ENCODE measurements around the gene SPOPL.
A peak's percentile ranks its signal among the peaks of the same experiment; 100 is the strongest.
"Not testable (repeated sequence)": the region's sequence is repeated elsewhere in the genome, so short reads cannot be mapped to it uniquely, and the experiment has no call there.

Gene SPOPL

GRCh38 chr2:138495384-138495783 is 6.2 kb upstream of the SPOPL start:
- DNase-seq: no peak

GRCh38 chr2:138496096-138496651 is 5.4 kb upstream of the SPOPL start:
- no peak for DNase-seq

- DNase-seq: no peak
Measured at GRCh38 chr2:138497294-138497693, 4.3 kb upstream of the SPOPL start.

GRCh38 chr2:138499684-138500083 is 1.9 kb upstream of the SPOPL start:
- no peak for DNase-seq

- DNase-seq: no peak
Measured at GRCh38 chr2:138500592-138501424, 762 bp upstream of the SPOPL start.

- DNase-seq: no peak
Measured at GRCh38 chr2:138502255-138503086, 901 bp downstream of the SPOPL start.

- no peak for DNase-seq
Measured at GRCh38 chr2:138503087-138503442, 1.5 kb downstream of the SPOPL start.

GRCh38 chr2:138503652-138504051 is 2.1 kb downstream of the SPOPL start:
- DNase-seq: no peak

- no peak for DNase-seq
Measured at GRCh38 chr2:138504092-138504491, 2.5 kb downstream of the SPOPL start.

GRCh38 chr2:138504546-138505235 is 3.1 kb downstream of the SPOPL start:
- no peak for DNase-seq

GRCh38 chr2:138507267-138507666 is 5.7 kb downstream of the SPOPL start:
- no peak for DNase-seq

GRCh38 chr2:138510319-138510718 is 8.7 kb downstream of the SPOPL start:
- no peak for DNase-seq

- DNase-seq: no peak
Measured at GRCh38 chr2:138512672-138513071, 11.1 kb downstream of the SPOPL start.

- no peak for DNase-seq
Measured at GRCh38 chr2:138514173-138514572, 12.6 kb downstream of the SPOPL start.

- no peak for DNase-seq
Measured at GRCh38 chr2:138515092-138515491, 13.5 kb downstream of the SPOPL start.

- DNase-seq: peak; percentile 67
Measured at GRCh38 chr2:138516030-138516704, 14.6 kb downstream of the SPOPL start.

- DNase-seq: no peak
Measured at GRCh38 chr2:138518860-138519259, 17.3 kb downstream of the SPOPL start.

GRCh38 chr2:138521821-138522220 is 20.3 kb downstream of the SPOPL start:
- no peak for DNase-seq

- DNase-seq: no peak
Measured at GRCh38 chr2:138522556-138522955, 21.0 kb downstream of the SPOPL start.

- not testable (repeated sequence) for DNase-seq
Measured at GRCh38 chr2:138523018-138523672, 21.6 kb downstream of the SPOPL start.

- DNase-seq: not testable (repeated sequence)
Measured at GRCh38 chr2:138523673-138524042, 22.1 kb downstream of the SPOPL start.

- not testable (repeated sequence) for DNase-seq
Measured at GRCh38 chr2:138524353-138524752, 22.8 kb downstream of the SPOPL start.

Data from fibroblast of skin of right quadriceps (primary cell).